ENCODE data around the gene TES.
"Not testable (repeated sequence)": the region's sequence is repeated elsewhere in the genome, so short reads cannot be mapped to it uniquely, and the experiment has no call there.

The TES gene

GRCh38 chr7:116293633-116294032 is 83.3 kb downstream of the TES start:
- no peak for DNase-seq

GRCh38 chr7:116295903-116296302 is 85.6 kb downstream of the TES start:
- DNase-seq: not testable (repeated sequence)

- no peak for DNase-seq
Observed at GRCh38 chr7:116298055-116298454, 87.7 kb downstream of the TES start.

GRCh38 chr7:116298576-116298975 is 88.2 kb downstream of the TES start:
- DNase-seq: no peak

- DNase-seq: no peak
Observed at GRCh38 chr7:116305485-116306408, 95.4 kb downstream of the TES start.

GRCh38 chr7:116306409-116307048 is 96.2 kb downstream of the TES start:
- no peak for DNase-seq

- DNase-seq: no peak
Observed at GRCh38 chr7:116307253-116307652, 96.9 kb downstream of the TES start.

Data from 8988T (cell line).